Thymus (tissue), 11 donors: ENCODE results near the gene GET4. TPM values are rescaled to one million over a fixed set of nuclear protein-coding genes. Genes with fewer than 3 reads are reported as not detected.

Experiments used
- DNase-seq, 9 donors: peaks; one replicate each; pipeline ENCODE4 v3.0.0-alpha.2; 2013; ENCODE audit warnings: low spot score in 9 of 9, low read depth in 6 of 9, missing footprints in 1 of 9
- H3K27ac ChIP-seq, 2 donors: one replicate each; pipeline ENCODE4 v1.5.1; 2013; ENCODE audit warnings: control low read depth in 1 of 2, low read depth in 1 of 2, low read length in 1 of 2, mild to moderate bottlenecking in 1 of 2, moderate library complexity in 1 of 2
- H3K27me3 ChIP-seq, 2 donors: one replicate each; pipeline ENCODE4 v1.5.1; 2013; ENCODE audit warnings: low read length in 1 of 2; ENCODE audit not compliant: control insufficient read depth in 2 of 2, insufficient read depth in 1 of 2
- H3K36me3 ChIP-seq, 2 donors: one replicate each; pipeline ENCODE4 v1.5.1; 2013; ENCODE audit warnings: low read length in 1 of 2, mild to moderate bottlenecking in 1 of 2, moderate library complexity in 1 of 2; ENCODE audit not compliant: control insufficient read depth in 2 of 2, insufficient read depth in 2 of 2
- H3K4me1 ChIP-seq, 2 donors: one replicate each; pipeline ENCODE4 v1.5.1; 2013; ENCODE audit warnings: low read length in 2 of 2; ENCODE audit not compliant: control insufficient read depth in 2 of 2, insufficient read depth in 2 of 2
- H3K4me3 ChIP-seq, 2 donors: one replicate each; pipeline ENCODE4 v1.5.1; 2013; ENCODE audit warnings: low read length in 2 of 2, control low read depth in 1 of 2, mild to moderate bottlenecking in 1 of 2
- H3K9me3 ChIP-seq, 2 donors: one replicate each; pipeline ENCODE4 v1.5.1; 2013; ENCODE audit warnings: low read length in 1 of 2, mild to moderate bottlenecking in 1 of 2; ENCODE audit not compliant: control insufficient read depth in 2 of 2, insufficient read depth in 1 of 2
- WGBS: extraction: QIAGEN DNeasy Blood & Tissue Kit; methylation state at CpG from one replicate; pipeline ENCODE4 v1.1.7; 2013; 5-methylcytosine and 5-hydroxymethylcytosine counted together
- polyA plus RNA-seq: library from polyadenylated mRNA; stranded (reverse); fragments of 200-250 nt; gene quantifications from one replicate; pipeline ENCODE4 v1.2.3, GENCODE V29; 2013
- total RNA-seq: library from RNA; stranded (reverse); fragments of 120-200 nt; gene quantifications from one replicate; pipeline ENCODE4 v1.2.4, GENCODE V29; 2013
- donor health status: healthy.

GET4 gene
- total and polyA plus RNA-seq, 2 donors: 24.3 to 84.7 TPM

DNA sequence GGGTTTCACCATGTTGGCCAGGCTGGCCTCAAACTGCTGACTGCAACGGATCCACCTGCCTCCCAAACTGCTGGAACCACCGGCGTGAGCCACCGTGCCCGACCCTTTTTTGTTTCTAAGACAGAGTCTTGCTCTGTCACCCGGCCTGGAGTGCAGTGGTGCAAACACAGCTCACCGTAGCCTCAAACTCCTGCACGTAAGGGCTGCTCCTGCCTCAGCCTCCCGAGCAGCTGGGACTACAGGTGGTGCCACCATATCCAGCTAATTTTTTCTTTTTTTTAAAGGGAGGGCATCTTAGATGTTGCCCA is 41.7 kb downstream of the GET4 start:
- Histone ChIP-seq H3K27me3 (no peaks in the 10 kb centered on the region), H3K4me3 (no peak overlapping the region), H3K9me3 (peaks cover 0 to 6% of the 10 kb centered on the region in 2 donors), H3K27ac (no peak overlapping the region), H3K4me1 (peaks cover 14 to 24% of the 10 kb centered on the region in 2 donors), H3K36me3 (no peaks in the 10 kb centered on the region)
- DNase-seq: no peak
- 85% methylated on average over 9 of the region's 9 CpGs for WGBS

DNA sequence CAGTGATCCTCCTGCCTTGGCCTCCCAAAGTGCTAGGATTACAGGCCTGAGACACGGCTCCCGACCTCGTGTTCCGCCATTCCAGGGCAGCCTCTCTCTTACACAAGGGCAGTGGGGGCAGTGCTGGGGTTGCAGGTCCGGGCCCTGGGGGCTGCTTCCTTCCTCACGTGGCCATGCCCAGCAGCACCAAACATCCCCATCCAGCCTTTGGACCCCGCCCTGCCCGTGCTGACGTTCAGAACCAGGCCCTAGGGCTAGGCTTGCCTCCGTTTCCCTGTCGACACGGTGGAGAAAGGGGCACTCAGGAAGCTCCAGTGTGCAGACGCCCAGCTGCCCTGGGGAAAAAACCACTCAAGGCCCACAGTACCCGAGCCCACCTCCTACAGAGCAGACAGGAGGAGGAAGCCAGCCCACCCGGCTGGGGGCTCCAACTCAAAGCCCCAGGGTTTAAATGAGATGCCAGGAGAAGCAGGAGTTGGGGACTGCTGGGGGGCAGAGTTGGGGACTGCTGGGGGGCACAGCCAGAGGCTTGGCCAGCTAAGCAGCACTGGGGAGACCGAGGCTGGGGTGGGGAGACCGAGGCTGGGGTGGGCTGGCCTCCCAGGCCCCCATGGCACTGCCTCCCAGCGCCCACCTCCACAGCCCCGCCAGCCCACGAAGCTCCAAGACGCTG is 42.2 kb downstream of the GET4 start:
- H3K4me3 ChIP-seq: no peak overlapping the region
- no peaks in the 10 kb centered on the region for H3K36me3 ChIP-seq
- DNase-seq: no peak
- no peak overlapping the region for H3K27ac ChIP-seq
- peaks cover 16 to 29% of the 10 kb centered on the region in 2 donors for H3K4me1 ChIP-seq
- no peaks in the 10 kb centered on the region for H3K27me3 ChIP-seq
- WGBS: 96% methylated on average over 21 of the region's 21 CpGs
- peaks cover 0 to 6% of the 10 kb centered on the region in 2 donors for H3K9me3 ChIP-seq

DNA sequence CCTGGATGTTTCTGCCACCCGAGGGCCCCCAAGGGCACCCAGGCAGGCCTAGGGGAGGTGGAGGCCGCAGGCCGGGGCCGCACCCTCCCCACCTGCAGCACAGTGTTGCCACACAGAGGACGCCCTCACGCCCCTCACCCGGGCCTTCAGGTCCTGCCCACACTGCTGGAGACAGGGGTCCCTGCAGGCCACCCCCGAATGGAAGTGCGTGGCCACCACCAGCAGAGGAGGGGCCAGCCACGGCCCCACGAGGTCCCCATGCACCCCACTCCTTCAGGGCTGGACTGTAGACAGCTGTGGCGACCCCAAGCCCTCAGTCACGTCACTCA is 42.7 kb downstream of the GET4 start:
- no peak for DNase-seq
- Histone ChIP-seq H3K4me3 (no peak overlapping the region), H3K27ac (no peak overlapping the region), H3K27me3 (no peaks in the 10 kb centered on the region), H3K4me1 (peaks cover 20 to 33% of the 10 kb centered on the region in 2 donors), H3K36me3 (no peaks in the 10 kb centered on the region), H3K9me3 (peaks cover 0 to 6% of the 10 kb centered on the region in 2 donors)
- 92% methylated on average over 13 of the region's 13 CpGs for WGBS

DNA sequence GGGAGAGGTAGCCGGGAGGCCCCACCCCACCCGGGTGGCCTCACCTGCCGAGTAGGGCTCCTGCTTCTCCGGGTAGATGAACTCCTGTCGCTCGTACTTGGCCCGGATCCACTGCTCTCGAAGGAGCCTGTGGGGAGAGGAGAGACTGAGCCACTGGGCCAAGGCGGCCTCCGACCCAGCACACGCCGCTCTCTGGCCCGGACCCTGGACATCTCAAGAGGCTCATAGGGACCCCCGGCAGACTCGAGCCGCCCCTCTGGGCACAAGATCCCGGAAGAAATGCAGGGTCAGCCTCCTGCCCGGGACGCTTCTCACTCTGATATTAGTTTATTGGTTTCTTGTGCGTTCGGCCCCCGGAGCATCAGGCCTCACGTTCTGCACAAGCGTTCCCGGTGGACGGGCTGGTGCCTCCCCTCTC is 43.6 kb downstream of the GET4 start:
- DNase-seq: no peak
- no peak overlapping the region for H3K27ac ChIP-seq
- H3K9me3 ChIP-seq: peaks cover 0 to 6% of the 10 kb centered on the region in 2 donors
- H3K4me3 ChIP-seq: no peak overlapping the region
- H3K4me1 ChIP-seq: peaks cover 24 to 38% of the 10 kb centered on the region in 2 donors
- H3K36me3 ChIP-seq: no peaks in the 10 kb centered on the region
- 98% methylated on average over 26 of the region's 26 CpGs for WGBS
- H3K27me3 ChIP-seq: no peaks in the 10 kb centered on the region

DNA sequence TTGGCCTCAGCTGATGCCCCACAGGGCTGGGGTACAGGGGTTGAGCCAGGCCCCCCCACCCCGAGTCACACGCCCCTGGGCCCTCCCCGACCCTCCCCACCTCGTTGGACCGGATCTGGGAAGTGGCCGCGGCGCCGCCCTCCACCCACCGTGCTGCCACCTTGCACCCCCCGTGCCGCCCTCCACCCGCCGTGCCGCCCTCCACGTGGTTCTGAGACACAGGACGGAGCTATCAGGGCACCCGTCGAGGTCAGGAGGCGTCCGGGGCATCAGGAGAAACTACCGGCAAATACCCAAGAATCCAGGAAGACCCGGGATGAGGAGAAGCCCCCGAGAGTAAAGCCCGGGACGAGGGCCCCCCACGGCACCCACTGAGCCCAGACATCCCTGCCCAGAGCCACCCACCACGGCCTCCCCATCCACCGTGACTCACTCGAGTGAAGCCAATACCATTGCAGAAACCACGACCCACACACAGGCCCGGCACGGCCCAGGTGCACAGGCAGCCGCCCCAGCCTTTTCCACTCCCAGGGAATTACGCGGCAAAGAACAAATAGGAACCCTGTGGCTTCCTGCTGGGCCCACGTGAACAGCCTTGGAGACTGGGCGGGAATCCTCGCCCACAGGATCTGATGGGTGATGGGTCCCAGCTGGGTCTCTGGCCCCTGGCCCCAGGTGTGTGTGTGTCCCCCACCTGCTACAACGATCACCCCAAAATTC is 44.2 kb downstream of the GET4 start:
- no peak for DNase-seq
- no peak overlapping the region for H3K27ac ChIP-seq
- H3K9me3 ChIP-seq: peaks cover 0 to 6% of the 10 kb centered on the region in 2 donors
- no peak overlapping the region for H3K4me3 ChIP-seq
- 73% methylated on average over 40 of the region's 40 CpGs for WGBS
- no peaks in the 10 kb centered on the region for H3K36me3 ChIP-seq
- no peaks in the 10 kb centered on the region for H3K27me3 ChIP-seq
- peaks cover 26 to 39% of the 10 kb centered on the region in 2 donors for H3K4me1 ChIP-seq

DNA sequence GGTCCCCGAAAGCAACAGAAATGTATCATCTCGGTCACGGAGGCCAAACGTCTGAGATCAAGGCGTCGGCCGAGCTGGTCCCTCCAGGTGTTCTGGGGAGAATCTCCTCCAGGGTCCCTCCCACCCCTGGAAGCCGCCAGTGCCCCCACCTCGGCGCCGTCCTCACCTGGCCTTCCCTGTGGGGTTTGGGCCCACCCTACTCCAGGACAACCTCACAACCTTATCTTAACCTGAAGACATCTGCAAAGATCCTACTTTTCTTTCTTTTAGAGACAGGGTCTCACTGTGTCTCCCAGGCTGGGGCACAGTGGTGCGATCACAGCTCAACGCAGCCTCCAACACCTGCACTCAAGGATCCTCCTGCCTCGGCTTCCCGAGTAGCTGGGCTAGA is 44.7 kb downstream of the GET4 start:
- no peak overlapping the region for H3K4me3 ChIP-seq
- no peak for DNase-seq
- 96% methylated on average over 15 of the region's 15 CpGs for WGBS
- no peak overlapping the region for H3K27ac ChIP-seq
- no peaks in the 10 kb centered on the region for H3K27me3 ChIP-seq
- H3K4me1 ChIP-seq: peaks cover 26 to 39% of the 10 kb centered on the region in 2 donors
- peaks cover 0 to 6% of the 10 kb centered on the region in 2 donors for H3K9me3 ChIP-seq
- no peaks in the 10 kb centered on the region for H3K36me3 ChIP-seq

DNA sequence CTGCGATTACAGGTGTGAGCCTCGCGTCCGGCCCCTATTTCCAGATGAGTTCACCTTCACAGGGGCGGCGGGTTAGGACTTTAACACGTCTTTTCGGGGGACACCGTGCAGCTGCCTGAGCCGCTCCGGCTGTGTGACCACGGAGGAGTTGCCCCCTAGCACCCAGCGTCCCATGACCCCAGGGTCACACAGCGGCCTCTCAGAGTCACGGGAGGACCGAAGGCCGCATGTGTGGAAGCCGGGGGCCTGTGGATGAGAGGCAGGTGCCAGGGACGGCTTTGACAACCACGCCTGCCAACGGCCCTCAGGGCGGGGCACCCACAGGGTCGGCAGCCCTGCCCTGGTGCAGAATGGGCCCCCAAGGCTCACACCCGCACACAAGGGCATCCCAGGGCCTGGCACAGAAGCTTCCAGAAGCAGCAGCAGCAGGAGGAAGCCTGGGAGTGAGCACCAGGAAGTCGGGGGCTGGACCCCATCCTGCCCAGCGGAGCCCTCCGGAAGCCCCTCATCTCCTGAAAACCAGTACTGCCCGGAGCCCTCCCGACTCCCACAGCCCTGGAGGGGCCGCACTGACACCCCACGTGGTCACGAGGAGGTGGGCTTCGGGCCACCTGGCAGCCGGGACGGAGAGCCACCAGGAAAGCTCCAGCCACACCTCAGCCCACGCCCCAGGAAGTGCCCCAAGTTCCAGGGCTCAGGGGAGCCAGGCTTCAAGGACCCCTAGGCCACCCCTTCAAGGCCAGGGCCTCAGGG is 45.4 kb downstream of the GET4 start:
- WGBS: 66% methylated on average over 36 of the region's 36 CpGs
- H3K4me3 ChIP-seq: no peak overlapping the region
- no peaks in the 10 kb centered on the region for H3K36me3 ChIP-seq
- DNase-seq: peak in 1 of 9 donors; percentile 33
- no peak overlapping the region for H3K27ac ChIP-seq
- peaks cover 26 to 39% of the 10 kb centered on the region in 2 donors for H3K4me1 ChIP-seq
- no peaks in the 10 kb centered on the region for H3K27me3 ChIP-seq
- peaks cover 0 to 6% of the 10 kb centered on the region in 2 donors for H3K9me3 ChIP-seq

DNA sequence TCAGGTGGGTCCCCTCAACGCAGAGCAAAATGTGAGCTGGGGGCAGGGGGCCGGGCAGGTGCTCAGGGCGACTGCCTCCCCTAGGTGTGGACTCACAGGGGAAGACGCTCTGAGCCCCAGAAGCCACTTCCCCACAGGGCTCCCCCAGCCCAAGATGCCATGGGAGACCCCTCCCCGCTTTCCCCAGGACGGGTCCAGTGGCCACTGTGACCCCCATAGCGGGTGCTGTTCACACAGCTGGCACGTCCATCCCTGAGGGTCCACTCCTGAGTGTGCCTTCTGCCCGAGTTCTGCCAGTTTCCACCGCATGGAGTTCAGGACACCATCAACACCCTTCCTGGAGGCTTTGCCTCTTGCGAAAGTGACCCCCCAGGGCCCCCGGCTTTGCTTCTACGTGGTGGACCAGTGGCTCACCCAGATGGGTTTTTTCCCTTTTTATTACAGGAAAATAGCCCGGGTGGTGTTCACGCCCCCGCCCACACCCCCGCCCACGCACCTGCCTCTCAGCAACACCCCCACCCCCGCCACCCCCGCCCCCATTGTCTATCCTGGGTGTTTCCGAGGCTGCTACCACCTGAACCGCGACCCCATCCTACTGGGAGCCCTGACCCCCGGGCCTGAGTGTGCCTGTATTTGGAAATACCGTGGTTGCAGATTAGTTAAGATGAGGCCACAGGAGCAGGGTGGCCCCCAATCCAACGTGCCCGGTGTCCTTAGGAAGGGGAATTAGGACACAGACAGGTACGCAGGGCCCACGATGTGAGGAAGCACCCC is 46.2 kb downstream of the GET4 start:
- Histone ChIP-seq H3K27ac (peak overlapping the region; percentile 88 to 94), H3K4me1 (peaks cover 26 to 39% of the 10 kb centered on the region in 2 donors)
- WGBS: 51% methylated on average over 29 of the region's 29 CpGs

More for the DNA sequence above, 46.2 kb downstream of the GET4 start:
- no peak for DNase-seq
- H3K4me3 ChIP-seq: peak overlapping the region; percentile 39 to 44
- no peaks in the 10 kb centered on the region for H3K27me3 ChIP-seq
- peaks cover 0 to 6% of the 10 kb centered on the region in 2 donors for H3K9me3 ChIP-seq
- H3K36me3 ChIP-seq: no peaks in the 10 kb centered on the region
